Mammary epithelial cell (primary cell): ENCODE data around the gene TMSB15C.

ENCODE experiments used
- EZH2 ChIP-seq: IDR thresholded peaks from 2 replicates; pipeline ENCODE4 v1.6.1; 2012; ENCODE audit warnings: low read length, inconsistent platforms, borderline replicate concordance
- TF ChIP-seq, protein P1 (sequence below), 2 donors: IDR thresholded peaks in 1 of 2; conservative IDR thresholded peaks in 1 of 2; 2 replicates each; pipeline ENCODE4 v1.5.1; 2011 to 2012; ENCODE audit warnings: inconsistent platforms in 2 of 2, low read length in 2 of 2, mild to moderate bottlenecking in 2 of 2, control low read depth in 1 of 2, low read depth in 1 of 2; ENCODE audit not compliant: insufficient read depth in 1 of 2; ENCODE audit errors: extremely low read depth in 1 of 2

DNA sequence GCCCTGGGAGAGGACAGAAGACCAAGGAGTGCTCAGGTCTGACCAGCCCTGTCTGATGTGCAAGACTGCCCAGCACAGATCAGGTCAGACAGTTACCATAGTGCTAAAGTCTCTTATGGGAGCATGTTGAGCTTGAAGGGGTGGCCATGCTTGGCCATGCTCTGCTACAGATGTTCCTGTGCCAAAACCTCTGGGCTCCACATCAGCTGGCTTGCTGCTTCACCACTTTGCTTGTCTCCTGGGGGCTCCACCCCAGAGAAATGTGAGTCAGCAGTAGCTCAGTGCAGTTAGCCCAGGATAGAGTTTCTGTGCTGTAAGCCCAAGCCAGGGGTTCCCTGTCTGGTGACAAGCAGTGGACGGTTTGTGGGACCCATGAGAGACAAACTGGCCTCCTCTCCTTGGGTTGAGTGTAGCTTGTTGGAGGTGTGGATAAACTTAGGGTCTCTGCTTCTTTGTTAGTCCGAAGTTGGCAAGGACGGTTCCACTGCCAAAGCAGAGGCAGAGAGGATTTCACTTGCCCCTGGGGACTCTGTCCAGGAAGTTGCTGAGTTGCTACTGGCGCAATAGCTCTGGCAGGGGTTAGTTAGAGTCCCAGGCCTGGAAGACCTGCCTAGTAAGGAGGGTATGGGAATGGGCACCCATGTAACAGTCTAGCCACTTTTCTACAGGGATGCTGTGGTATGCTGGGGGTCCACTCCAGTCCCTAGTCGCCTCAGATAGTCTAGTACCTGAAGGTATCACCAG lies 8.7 kb upstream of the TMSB15C start:
- TF ChIP-seq, protein P1, sequence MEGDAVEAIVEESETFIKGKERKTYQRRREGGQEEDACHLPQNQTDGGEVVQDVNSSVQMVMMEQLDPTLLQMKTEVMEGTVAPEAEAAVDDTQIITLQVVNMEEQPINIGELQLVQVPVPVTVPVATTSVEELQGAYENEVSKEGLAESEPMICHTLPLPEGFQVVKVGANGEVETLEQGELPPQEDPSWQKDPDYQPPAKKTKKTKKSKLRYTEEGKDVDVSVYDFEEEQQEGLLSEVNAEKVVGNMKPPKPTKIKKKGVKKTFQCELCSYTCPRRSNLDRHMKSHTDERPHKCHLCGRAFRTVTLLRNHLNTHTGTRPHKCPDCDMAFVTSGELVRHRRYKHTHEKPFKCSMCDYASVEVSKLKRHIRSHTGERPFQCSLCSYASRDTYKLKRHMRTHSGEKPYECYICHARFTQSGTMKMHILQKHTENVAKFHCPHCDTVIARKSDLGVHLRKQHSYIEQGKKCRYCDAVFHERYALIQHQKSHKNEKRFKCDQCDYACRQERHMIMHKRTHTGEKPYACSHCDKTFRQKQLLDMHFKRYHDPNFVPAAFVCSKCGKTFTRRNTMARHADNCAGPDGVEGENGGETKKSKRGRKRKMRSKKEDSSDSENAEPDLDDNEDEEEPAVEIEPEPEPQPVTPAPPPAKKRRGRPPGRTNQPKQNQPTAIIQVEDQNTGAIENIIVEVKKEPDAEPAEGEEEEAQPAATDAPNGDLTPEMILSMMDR (conservative IDR thresholded peaks at IDR 0.05 in 1 of 2, IDR thresholded peaks at IDR 0.05 in 1 of 2; ENCODE audit: extremely low read depth in 1 of 2, insufficient read depth in 1 of 2, low read depth in 1 of 2, low read length in 2 of 2) = no peak
- no peak for TF ChIP-seq EZH2
